HG03159 (cell line): Measurements from ENCODE around the gene COL1A1.

ENCODE experiments used
- ATAC-seq: cut with Tn5 transposase; IDR thresholded peaks from one replicate; pipeline ENCODE4 v1.9.1; 2021; ENCODE audit warnings: mild to moderate bottlenecking, moderate library complexity; ENCODE audit not compliant: unreplicated experiment

COL1A1 gene

GRCh38 chr17:50213026-50214022, 11.9 kb upstream of the COL1A1 start:
- peak; percentile 63 for ATAC-seq

GRCh38 chr17:50212121-50212843, 10.9 kb upstream of the COL1A1 start:
- ATAC-seq = no peak

- ATAC-seq = no peak
Measured at GRCh38 chr17:50211249-50212120, 10.1 kb upstream of the COL1A1 start.

GRCh38 chr17:50210240-50211225, 9.1 kb upstream of the COL1A1 start:
- no peak for ATAC-seq

DNA sequence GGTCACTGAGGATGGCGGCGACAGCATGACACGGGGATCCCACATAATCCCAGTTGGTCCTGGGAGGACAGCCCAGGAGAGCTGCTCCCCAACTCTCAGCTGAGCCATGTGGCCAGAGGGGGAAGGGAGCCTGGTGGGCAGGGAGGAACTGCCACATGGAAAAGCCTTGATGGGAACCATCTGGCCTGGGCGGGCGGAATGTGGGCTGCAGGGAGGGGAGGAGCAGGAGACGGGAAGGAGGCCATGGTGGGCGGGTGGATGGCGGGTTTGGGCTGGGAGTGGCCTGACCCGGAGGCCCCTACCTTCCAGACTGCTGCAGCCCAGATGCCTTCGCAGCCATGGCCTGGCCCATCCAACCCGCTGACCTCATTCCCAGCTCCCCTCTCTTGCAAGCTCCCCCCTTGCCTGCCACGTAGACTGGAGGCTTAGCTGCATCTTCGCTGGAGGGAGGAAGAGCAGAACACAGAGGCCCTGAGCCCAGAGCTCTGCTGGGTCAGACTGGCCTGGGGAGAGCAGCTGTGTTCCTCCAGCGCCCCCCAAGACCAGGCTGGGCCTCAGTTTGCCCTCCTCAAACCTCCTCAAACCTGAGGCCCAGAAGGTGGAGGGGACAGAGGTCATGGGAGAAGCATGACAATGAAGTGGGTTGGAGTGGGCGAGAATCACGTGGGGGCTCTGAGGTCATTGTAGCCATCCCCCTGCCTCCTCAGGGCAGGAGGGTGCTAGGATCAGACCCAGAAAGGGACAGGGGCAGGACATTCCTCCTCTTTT, 8.2 kb upstream of the COL1A1 start:
- no peak for ATAC-seq

DNA sequence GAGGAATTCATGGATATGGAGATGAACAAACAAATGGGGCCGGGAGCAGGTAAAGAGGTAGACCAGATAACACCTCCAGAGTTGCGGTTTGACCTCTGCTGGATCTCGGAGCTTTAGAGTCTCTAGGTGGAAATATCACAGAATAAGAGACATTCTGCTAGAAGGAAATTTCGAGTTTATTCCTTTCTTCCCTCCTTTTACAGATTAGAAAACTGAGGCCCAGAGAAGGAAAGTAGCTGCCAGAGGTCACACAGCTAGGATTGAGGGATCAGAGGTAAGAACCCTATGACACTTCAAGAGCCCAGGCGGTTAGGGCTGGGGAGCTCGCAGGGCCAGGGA, 7.7 kb upstream of the COL1A1 start:
- ATAC-seq = no peak

GRCh38 chr17:50208611-50209061, 7.2 kb upstream of the COL1A1 start:
- no peak for ATAC-seq

- no peak for ATAC-seq
Measured at GRCh38 chr17:50207792-50208567, 6.5 kb upstream of the COL1A1 start.

DNA sequence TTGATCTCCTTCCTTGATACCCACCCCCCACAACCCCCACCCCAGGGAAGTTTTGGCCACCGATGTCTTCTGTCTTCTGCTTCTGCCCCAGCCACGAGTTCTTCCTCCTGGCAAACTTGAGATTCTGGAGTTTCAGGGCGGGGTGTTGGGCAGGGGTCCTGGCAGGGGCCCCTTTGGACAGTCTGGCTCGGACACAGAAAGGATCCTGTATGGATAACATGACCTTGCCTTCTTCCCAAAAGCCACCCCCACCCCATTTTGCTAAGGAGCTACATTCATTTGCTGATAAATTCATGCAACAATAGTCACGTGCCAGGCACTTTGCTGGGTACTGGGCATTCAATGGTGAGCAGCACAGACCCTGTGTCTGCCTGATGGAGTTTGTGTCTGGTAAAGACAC, 5.9 kb upstream of the COL1A1 start:
- ATAC-seq = no peak

DNA sequence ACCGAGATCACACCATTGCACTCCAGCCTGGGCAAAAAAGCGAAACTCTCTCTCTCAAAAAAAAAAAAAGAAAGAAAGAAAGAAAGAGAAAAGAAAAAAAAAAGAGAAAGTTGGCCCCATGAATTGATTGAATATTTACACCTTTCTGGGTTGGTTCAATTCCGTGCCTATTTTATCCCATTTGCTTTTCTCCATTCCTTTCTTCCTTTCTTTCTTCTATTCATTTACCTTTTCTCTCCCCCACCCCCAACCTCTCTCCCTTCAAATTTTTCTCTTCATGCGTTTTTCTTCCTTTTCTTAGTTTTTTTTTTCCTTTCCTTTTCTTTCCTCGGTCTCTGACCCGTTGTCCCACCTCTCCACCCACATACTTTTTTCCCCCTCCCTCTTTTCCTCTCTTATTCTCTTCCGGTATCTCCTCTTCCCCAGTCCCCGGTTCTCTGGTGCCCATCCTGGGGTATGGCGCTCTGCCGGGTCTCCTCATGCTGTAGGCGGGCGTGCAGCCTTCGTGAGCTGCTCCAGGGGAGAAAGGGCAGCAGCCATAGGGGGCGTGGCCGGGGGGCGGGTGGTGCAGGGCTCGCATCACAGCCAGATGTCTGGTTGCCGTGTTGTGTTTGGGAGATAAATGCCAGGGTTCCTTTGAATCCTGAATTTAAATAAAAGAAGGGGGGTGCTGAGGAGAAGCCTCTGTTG, 5.3 kb upstream of the COL1A1 start:
- ATAC-seq = no peak

- ATAC-seq = no peak
Measured at GRCh38 chr17:50205963-50206505, 4.6 kb upstream of the COL1A1 start.

- no peak for ATAC-seq
Measured at GRCh38 chr17:50205111-50205962, 3.9 kb upstream of the COL1A1 start.

DNA sequence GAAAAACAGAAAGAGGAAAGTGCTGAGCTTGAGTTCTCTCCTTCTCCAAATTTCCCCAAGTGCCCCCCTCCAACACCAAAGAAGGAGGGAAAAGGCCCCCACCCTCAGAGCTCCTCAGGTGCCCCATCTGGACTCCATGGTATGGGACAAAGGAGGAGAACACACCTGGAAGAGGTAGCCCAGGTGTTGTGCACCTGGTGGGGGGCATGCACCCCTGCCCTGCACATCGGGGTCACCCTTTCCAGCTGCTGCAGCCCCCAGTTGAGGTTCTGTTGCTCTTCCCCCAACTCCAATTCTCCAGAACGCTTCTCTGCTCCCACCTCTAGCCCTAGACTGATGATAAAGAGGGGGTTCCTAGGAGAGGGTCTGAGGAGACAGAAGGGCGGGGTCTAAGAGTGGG, 3.0 kb upstream of the COL1A1 start:
- ATAC-seq = no peak

DNA sequence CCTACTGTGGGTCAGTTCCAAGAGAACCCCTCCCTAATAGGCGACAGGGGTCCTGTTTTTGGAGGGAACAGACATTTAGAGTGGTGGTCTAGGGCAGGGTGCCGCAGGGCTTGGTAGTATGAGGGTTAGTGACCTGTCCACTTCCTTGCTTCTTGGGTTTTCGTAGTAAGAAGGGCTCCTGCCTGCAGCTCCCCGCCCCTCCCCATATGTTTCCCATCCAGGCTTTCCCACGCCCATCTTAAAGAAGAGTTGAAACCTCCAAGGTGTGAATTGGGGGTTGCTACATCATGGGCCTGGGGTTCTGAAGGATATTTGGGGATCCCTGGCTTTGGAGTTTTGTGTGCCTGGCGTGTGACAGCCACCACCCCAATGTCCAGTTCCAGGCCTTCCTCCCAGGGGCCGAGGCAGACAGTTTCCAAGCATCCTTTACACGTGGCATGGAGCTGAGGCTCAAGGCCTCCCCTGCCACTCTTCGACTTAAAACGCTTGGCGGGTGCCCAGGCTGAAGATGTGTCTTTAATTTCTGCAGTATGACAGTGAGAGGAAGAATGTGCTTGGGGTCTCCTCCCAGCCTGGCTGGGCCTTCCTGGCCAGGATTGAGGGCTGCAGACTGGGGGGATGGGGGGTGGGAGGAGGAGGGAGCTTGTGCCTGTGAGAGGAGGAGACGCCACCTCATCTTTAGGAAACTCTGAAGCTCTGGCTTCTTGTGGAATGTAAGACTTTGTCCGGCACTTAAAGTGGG, 2.3 kb upstream of the COL1A1 start:
- ATAC-seq = no peak

DNA sequence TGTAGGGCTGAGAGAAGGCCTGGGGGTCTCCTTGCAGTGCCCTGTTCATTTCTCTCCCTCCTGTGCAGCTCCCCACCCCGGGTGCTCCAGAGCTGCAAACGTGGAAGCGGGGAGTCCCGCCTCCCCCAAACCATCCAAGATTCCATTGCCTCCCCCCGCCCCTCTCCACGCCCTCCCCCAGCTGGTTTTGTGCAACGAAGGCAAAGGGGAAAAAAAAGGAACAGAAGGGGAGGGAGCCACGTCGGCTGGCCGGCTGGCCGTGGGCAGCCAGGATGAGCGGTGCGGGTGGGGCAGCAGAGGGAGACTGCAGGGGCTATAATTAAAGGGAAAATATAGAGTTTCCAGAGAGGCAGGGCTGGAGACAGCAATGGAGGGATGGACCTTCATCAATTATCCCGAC, 1.7 kb upstream of the COL1A1 start:
- ATAC-seq = no peak
